NOMO-1 treated with DMSO at 0.1 percent for 48 hours (cell line): ENCODE measurements around the gene STARD9.

Source experiments
- DNase-seq: peaks from one replicate; lab custom pipeline; 2025; ENCODE audit not compliant: unreplicated experiment; lab: John Stamatoyannopoulos, UW

STARD9 gene

GRCh38 chr15:42693496-42693895 lies 118.1 kb downstream of the STARD9 start:
- no peak for DNase-seq

- no peak for DNase-seq
These were observed 118.5 kb downstream of the STARD9 start for GRCh38 chr15:42693942-42694341.

GRCh38 chr15:42694398-42694797 lies 119.0 kb downstream of the STARD9 start:
- no peak for DNase-seq

GRCh38 chr15:42695527-42696071 lies 120.2 kb downstream of the STARD9 start:
- no peak for DNase-seq

GRCh38 chr15:42696626-42697025 lies 121.2 kb downstream of the STARD9 start:
- DNase-seq, result no peak

- DNase-seq, result peak; percentile 52
These were observed 129.1 kb downstream of the STARD9 start for GRCh38 chr15:42704492-42704926.

- no peak for DNase-seq
These were observed 129.9 kb downstream of the STARD9 start for GRCh38 chr15:42705336-42705735.

GRCh38 chr15:42707068-42707467 lies 131.7 kb downstream of the STARD9 start:
- no peak for DNase-seq

GRCh38 chr15:42707873-42708544 lies 132.6 kb downstream of the STARD9 start:
- peak; percentile 8 for DNase-seq

- no peak for DNase-seq
These were observed 135.3 kb downstream of the STARD9 start for GRCh38 chr15:42710662-42711061.

GRCh38 chr15:42711746-42712145 lies 136.3 kb downstream of the STARD9 start:
- DNase-seq, result no peak

GRCh38 chr15:42712584-42712983 lies 137.2 kb downstream of the STARD9 start:
- no peak for DNase-seq

- DNase-seq, result no peak
These were observed 140.7 kb downstream of the STARD9 start for GRCh38 chr15:42716125-42716524.

- DNase-seq, result no peak
These were observed 141.2 kb downstream of the STARD9 start for GRCh38 chr15:42716626-42717025.

- no peak for DNase-seq
These were observed 143.6 kb downstream of the STARD9 start for GRCh38 chr15:42719043-42719442.

- DNase-seq, result no peak
These were observed 144.7 kb downstream of the STARD9 start for GRCh38 chr15:42720071-42720470.

- DNase-seq, result no peak
These were observed 145.6 kb downstream of the STARD9 start for GRCh38 chr15:42721016-42721415.

GRCh38 chr15:42721916-42722315 lies 146.5 kb downstream of the STARD9 start:
- no peak for DNase-seq

- no peak for DNase-seq
These were observed 147.7 kb downstream of the STARD9 start for GRCh38 chr15:42723068-42723467.

- DNase-seq, result no peak
These were observed 148.9 kb downstream of the STARD9 start for GRCh38 chr15:42724276-42724675.

- DNase-seq, result no peak
These were observed 150.0 kb downstream of the STARD9 start for GRCh38 chr15:42725331-42725903.

GRCh38 chr15:42726114-42726513 lies 150.7 kb downstream of the STARD9 start:
- no peak for DNase-seq
